Measurements from ENCODE around the gene PRDM16. TPM values are rescaled to one million over a fixed set of nuclear protein-coding genes. Genes with fewer than 3 reads are reported as not detected.

PRDM16 gene
- total and polyA plus RNA-seq, 2 donors (not counting 1 experiment from before 2014, with no cell fraction given) = 0.03 to 0.12 TPM

GRCh38 chr1:3456964-3457909, 388.2 kb downstream of the PRDM16 start:
- Mint-ChIP-seq H3K27ac (no peak overlapping the region), H3K4me3 (no peak overlapping the region), H3K27me3 (peaks cover 4% of the 10 kb centered on the region), H3K9me3 (ENCODE audit: insufficient read depth) (no peaks in the 10 kb centered on the region), H3K4me1 (peaks cover 3% of the 10 kb centered on the region)
- CTCF ChIA-PET = no interaction called here
- no peak overlapping the region for H3K4me3 ChIP-seq (ENCODE audit: control extremely low read depth in 1 of 5, extremely low read depth in 1 of 5, insufficient read depth in 1 of 5, low read depth in 2 of 5, low read length in 4 of 5)
- H3K9me3 ChIP-seq (ENCODE audit: control extremely low read depth in 1 of 3, control insufficient read depth in 2 of 3, insufficient read depth in 1 of 3, low read length in 2 of 3) = peaks cover 0 to 13% (median 0%) of the 10 kb centered on the region in 3 donors
- no peaks in the 10 kb centered on the region for H3K36me3 ChIP-seq (replicated peaks in 1 of 2; ENCODE audit: control extremely low read depth in 1 of 2, control insufficient read depth in 1 of 2, extremely low read depth in 1 of 2, insufficient read depth in 2 of 2, low read length in 1 of 2)
- POLR2A ChIA-PET = no interaction called here
- H3K79me2 ChIP-seq (ENCODE audit: control insufficient read depth, insufficient read depth, low read length) = no peaks in the 10 kb centered on the region
- no peaks in the 10 kb centered on the region for H4K20me1 ChIP-seq (ENCODE audit: control insufficient read depth, insufficient read depth, low read length, poor library complexity, severe bottlenecking)
- peaks cover 0 to 32% (median 13%) of the 10 kb centered on the region in 4 experiments for H3K27me3 ChIP-seq (replicated peaks in 1 of 4; ENCODE audit: control extremely low read depth in 1 of 4, control insufficient read depth in 3 of 4, insufficient read depth in 4 of 4, low read length in 3 of 4)
- no peak overlapping the region for H3K9ac ChIP-seq (ENCODE audit: low read length)
- WGBS (ENCODE audit: insufficient coverage) = 94% methylated on average over 21 of the region's 29 CpGs
- no peak overlapping the region for H3K27ac ChIP-seq (ENCODE audit: low read length in 2 of 2)
- TF ChIP-seq CTCF (IDR thresholded peaks at IDR 0.05) (no peak), EZH2 (IDR thresholded peaks at IDR 0.05; ENCODE audit: borderline replicate concordance, insufficient read depth, low read depth, low read length, poor library complexity, severe bottlenecking) (no peak)
- peaks cover 16 to 20% of the 10 kb centered on the region in 2 donors for H3K4me1 ChIP-seq (ENCODE audit: control insufficient read depth in 2 of 2, insufficient read depth in 2 of 2, low read length in 2 of 2)
- H2AFZ ChIP-seq (ENCODE audit: insufficient read depth, low read depth, low read length, poor library complexity, severe bottlenecking) = no peak overlapping the region
- no peak overlapping the region for H3K4me2 ChIP-seq (replicated peaks; ENCODE audit: low read depth, low read length, poor library complexity, severe bottlenecking)
- no peak for ATAC-seq (ENCODE audit: low read depth)
- no peak for DNase-seq
- intact Hi-C loops (cut with micrococcal nuclease) = no loop called here
